HFFc6 (cell line): ENCODE data around the gene GNB1L. TPM values are rescaled to one million over a fixed set of nuclear protein-coding genes. Genes with fewer than 3 reads are reported as not detected.
"Not testable (repeated sequence)": the region's sequence is repeated elsewhere in the genome, so short reads cannot be mapped to it uniquely, and the experiment has no call there.

ENCODE experiments used
- DNase-seq: peaks from one replicate; pipeline ENCODE4 v3.0.0-alpha.2; 2018
- H3K27ac Mint-ChIP-seq: 2 replicates; pipeline ENCODE4 v1.8.0; 2020; ENCODE audit warnings: mild to moderate bottlenecking, mixed read lengths
- H3K27me3 Mint-ChIP-seq: 2 replicates; pipeline ENCODE4 v1.8.0; 2021; ENCODE audit warnings: mild to moderate bottlenecking, moderate library complexity, mixed read lengths; ENCODE audit not compliant: insufficient read depth
- H3K36me3 Mint-ChIP-seq: 2 replicates; pipeline ENCODE4 v1.8.0; 2021; ENCODE audit warnings: low read depth, mixed read lengths
- H3K4me1 Mint-ChIP-seq: 2 replicates; pipeline ENCODE4 v1.8.0; 2020; ENCODE audit warnings: low read depth, mixed read lengths
- H3K4me3 Mint-ChIP-seq: 2 replicates; pipeline ENCODE4 v1.8.0; 2020; ENCODE audit warnings: mild to moderate bottlenecking, moderate library complexity, mixed read lengths
- H3K9me3 Mint-ChIP-seq: 2 replicates; pipeline ENCODE4 v1.8.0; 2020; ENCODE audit warnings: mild to moderate bottlenecking, mixed read lengths
- total RNA-seq, 6 experiments: library from RNA; stranded (reverse); fragmentation: NEBNext Ultra II Directional; extraction: Animal tissue kit (Norgen Biotek cat#: 25700); gene quantifications; 2 replicates in 1 of 6; 3 replicates in 5 of 6; pipeline ENCODE4 v1.2.3, GENCODE V29; 2021
- TF ChIP-seq, protein P1 (sequence below): fragments of 200-600 bp; sonication (generic); IDR thresholded peaks from 2 replicates; pipeline ENCODE4 v1.5.0; 2021; ENCODE audit warnings: antibody characterized with exemption, mild to moderate bottlenecking

The GNB1L gene
- total RNA-seq, 6 experiments from 2014 or later, result 6.6 to 9.6 (median 7.6) TPM

DNA sequence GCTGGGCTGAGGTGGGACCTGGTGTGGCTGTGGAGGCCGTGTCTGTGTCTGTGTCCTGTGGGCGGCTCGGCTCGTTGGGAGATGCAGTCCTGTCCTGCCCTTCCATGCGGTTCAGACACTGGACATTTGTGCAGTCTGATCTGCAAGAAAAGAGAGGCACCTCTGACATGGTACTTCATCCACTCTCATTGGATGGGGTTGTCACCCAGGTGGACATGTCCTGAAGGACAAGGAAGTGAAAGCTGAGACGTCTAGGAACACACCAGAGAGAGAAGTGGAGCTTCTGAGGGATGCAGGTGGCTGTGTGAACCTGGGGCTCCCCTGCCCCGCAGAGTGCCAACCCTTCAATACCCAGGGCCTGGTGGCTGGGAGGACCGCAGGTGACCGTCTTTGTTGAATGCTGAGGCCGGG, 75.7 kb downstream of the GNB1L start:
- no peak overlapping the region for H3K4me3 Mint-ChIP-seq
- TF ChIP-seq, protein P1, sequence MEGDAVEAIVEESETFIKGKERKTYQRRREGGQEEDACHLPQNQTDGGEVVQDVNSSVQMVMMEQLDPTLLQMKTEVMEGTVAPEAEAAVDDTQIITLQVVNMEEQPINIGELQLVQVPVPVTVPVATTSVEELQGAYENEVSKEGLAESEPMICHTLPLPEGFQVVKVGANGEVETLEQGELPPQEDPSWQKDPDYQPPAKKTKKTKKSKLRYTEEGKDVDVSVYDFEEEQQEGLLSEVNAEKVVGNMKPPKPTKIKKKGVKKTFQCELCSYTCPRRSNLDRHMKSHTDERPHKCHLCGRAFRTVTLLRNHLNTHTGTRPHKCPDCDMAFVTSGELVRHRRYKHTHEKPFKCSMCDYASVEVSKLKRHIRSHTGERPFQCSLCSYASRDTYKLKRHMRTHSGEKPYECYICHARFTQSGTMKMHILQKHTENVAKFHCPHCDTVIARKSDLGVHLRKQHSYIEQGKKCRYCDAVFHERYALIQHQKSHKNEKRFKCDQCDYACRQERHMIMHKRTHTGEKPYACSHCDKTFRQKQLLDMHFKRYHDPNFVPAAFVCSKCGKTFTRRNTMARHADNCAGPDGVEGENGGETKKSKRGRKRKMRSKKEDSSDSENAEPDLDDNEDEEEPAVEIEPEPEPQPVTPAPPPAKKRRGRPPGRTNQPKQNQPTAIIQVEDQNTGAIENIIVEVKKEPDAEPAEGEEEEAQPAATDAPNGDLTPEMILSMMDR, result no peak
- H3K36me3 Mint-ChIP-seq, result no peaks in the 10 kb centered on the region
- no peak overlapping the region for H3K27ac Mint-ChIP-seq
- no peaks in the 10 kb centered on the region; the same call in none of the 2 replicates for H3K27me3 Mint-ChIP-seq
- peaks cover 18% of the 10 kb centered on the region for H3K4me1 Mint-ChIP-seq
- no peaks in the 10 kb centered on the region for H3K9me3 Mint-ChIP-seq
- no peak for DNase-seq

DNA sequence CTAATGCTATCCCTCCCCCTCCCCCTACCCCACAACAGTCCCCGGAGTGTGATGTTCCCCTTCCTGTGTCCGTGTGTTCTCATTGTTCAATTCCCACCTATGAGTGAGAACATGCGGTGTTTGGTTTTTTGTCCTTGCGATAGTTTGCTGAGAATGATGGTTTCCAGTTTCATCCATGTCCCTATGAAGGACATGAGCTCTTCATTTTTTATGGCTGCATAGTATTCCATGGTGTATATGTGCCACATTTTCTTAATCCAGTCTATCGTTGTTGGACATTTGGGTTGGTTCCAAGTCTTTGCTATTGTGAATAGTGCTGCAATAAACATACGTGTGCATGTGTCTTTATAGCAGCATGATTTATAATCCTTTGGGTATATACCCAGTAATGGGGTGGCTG, 77.5 kb downstream of the GNB1L start:
- DNase-seq, H3K36me3 Mint-ChIP-seq, H3K27ac Mint-ChIP-seq, H3K9me3 Mint-ChIP-seq, H3K4me3 Mint-ChIP-seq, H3K27me3 Mint-ChIP-seq: not testable (repeated sequence)
- peaks cover 18% of the 10 kb centered on the region for H3K4me1 Mint-ChIP-seq

DNA sequence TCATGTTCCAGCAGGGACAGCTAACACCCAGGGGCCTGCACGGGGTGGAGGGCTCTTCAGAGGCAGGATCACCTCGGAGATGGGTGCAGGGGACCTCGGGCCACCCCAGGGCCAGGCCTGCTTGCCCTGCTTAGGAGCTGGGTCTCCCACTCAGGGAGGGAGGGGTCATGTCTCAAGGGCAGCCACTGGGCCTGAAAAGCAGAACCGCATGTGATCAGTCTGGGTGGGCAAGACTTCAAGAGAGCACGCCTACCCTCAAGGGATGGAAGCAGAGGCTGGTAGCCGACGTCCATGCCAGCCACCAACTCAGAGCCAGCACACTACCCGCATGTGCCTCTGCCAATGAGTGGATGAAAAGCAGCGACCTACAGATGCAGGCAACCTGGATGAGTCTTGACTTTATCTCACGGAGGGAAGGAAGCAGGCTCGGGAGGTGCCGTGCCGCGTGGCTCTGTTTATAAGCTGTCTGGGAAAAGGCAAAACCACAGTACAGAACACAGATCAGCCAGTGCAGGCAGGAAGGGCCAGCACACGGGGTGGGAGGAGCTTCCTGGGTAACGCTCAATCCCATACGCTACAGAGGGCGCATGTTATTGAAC, 78.1 kb downstream of the GNB1L start:
- Mint-ChIP-seq H3K4me1 (peaks cover 18% of the 10 kb centered on the region), H3K27me3 (peaks cover 3% of the 10 kb centered on the region), H3K9me3 (no peaks in the 10 kb centered on the region), H3K27ac (no peak overlapping the region), H3K4me3 (no peak overlapping the region), H3K36me3 (no peaks in the 10 kb centered on the region)
- no peak for DNase-seq
- TF ChIP-seq, protein P1, result no peak

DNA sequence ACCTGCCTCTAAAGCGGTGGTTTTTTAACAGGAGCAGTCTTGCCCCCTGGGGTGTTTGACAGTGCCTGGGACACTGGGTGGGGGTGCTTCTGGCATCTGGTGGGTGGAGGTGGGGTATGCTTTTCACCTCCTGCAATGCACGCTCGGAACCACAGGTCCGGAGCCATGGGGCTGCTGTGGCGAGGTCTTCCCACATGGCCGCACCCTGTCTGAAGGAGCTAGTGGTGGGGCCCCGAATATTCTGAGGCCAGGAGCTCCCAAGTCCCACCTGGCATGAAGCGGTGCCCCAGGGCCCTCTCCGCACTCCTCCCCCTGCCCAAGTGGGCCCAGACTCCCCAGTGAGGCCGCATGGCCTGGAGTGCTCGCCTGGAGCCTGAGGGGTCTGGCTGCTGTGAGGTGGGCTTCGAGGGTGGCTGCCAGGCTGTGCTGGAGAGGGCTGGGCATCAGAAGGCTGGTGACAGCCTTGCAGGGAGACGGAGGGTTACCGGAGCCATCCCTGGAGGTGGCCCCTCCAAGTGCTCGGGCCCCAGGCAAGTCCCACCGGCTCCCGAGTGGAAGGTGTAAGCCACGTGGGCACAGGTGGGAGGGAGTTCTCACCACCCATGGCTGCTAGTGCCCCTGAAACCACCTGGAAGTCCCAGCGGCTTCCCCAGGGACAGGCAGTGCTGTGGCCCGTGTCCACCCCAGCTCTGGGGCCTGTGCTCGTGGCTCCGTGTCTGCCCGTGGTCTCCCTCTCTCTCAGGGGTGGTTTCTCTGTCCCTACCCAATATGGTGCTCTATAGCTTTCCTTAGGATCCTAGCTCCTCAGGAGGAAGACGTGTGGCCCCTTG, 79.0 kb downstream of the GNB1L start:
- no peak overlapping the region for H3K4me3 Mint-ChIP-seq
- no peaks in the 10 kb centered on the region for H3K9me3 Mint-ChIP-seq
- no peak for DNase-seq
- no peak overlapping the region for H3K27ac Mint-ChIP-seq
- TF ChIP-seq, protein P1, result no peak
- peaks cover 5% of the 10 kb centered on the region for H3K27me3 Mint-ChIP-seq
- H3K36me3 Mint-ChIP-seq, result no peaks in the 10 kb centered on the region
- peaks cover 18% of the 10 kb centered on the region for H3K4me1 Mint-ChIP-seq

DNA sequence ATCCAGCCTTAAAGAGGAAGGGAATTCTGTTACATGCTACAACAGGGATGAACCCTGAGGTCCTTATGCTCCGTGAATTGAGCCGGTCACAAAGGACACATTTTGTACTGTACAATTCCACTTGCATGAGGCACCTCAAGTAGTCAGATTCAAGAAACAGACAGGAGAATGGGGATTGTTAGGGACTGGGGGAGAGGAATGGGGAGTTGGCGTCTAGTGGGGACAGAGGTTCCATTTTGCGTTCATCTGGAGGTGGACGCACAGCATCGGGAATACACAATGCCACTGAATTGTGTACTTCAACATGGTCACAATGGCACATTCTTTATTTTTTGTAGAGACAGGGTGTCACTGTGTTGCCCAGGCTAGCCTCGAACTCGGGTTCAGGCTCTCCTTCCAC, 80.0 kb downstream of the GNB1L start:
- H3K9me3 Mint-ChIP-seq, result no peaks in the 10 kb centered on the region
- peaks cover 7% of the 10 kb centered on the region for H3K4me1 Mint-ChIP-seq
- H3K27me3 Mint-ChIP-seq, result peaks cover 6% of the 10 kb centered on the region
- no peak overlapping the region for H3K4me3 Mint-ChIP-seq
- H3K27ac Mint-ChIP-seq, result no peak overlapping the region
- no peak for DNase-seq
- H3K36me3 Mint-ChIP-seq, result no peaks in the 10 kb centered on the region
- TF ChIP-seq, protein P1, result no peak

DNA sequence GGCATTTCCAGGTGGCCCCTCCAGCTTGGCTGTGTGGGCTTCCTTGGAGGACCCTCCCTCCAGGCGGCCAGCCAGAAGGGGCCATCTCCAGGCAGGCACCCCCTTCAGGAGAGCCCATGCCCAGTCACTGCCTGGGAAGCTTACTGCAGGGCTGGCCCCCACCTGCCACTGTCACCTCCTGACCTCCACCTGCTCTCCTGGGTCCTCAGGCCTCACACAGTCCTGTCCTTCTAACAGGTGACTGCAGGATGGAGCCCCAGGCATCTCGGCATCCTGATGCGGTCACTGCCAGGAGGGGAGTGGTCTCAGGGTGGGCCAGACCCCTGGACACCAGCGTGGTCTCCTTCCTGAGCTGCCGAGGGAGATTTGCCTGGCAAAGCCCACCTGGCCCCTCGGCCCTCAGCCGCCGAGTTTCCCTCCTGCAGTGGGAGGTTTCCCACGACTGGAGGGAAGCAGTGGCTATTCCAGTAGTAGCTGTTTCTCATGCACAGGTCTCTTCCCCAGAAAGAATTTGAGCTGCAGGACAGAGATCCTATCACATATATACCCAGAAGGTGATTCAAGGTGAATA, 81.1 kb downstream of the GNB1L start:
- peaks cover 9% of the 10 kb centered on the region for H3K27me3 Mint-ChIP-seq
- H3K36me3 Mint-ChIP-seq, result no peaks in the 10 kb centered on the region
- no peaks in the 10 kb centered on the region for H3K4me1 Mint-ChIP-seq
- TF ChIP-seq, protein P1, result no peak
- no peak overlapping the region for H3K4me3 Mint-ChIP-seq
- DNase-seq, result no peak
- no peak overlapping the region for H3K27ac Mint-ChIP-seq
- no peaks in the 10 kb centered on the region for H3K9me3 Mint-ChIP-seq
